Tibial nerve (tissue), 4 donors: ENCODE data around the gene RETREG2. TPM values are rescaled to one million over a fixed set of nuclear protein-coding genes. Genes with fewer than 3 reads are reported as not detected.

Experiments used
- DNase-seq, 2 donors: peaks; one replicate each; pipeline ENCODE4 v3.0.0-alpha.2; 2019; ENCODE audit warnings: low spot score in 2 of 2
- H3K27ac ChIP-seq, 4 donors: fragments of 200-600 bp; sonication (generic) in 3 of 4; one replicate each; pipeline ENCODE4 v1.5.1; 2017 to 2019; ENCODE audit warnings: mild to moderate bottlenecking in 1 of 4
- H3K27me3 ChIP-seq, 2 donors: fragments of 200-600 bp; sonication (generic) in 1 of 2; one replicate each; pipeline versions ENCODE4 v1.5.1 to v1.6.0; 2017 to 2019
- H3K36me3 ChIP-seq, 3 donors: fragments of 200-600 bp; sonication (generic); one replicate each; pipeline ENCODE4 v1.5.1; 2018 to 2019
- H3K4me1 ChIP-seq, 4 donors: fragments of 200-600 bp; sonication (generic) in 3 of 4; one replicate each; pipeline ENCODE4 v1.5.1; 2017 to 2019
- H3K4me3 ChIP-seq, 4 donors: fragments of 200-600 bp; sonication (generic) in 3 of 4; one replicate each; pipeline ENCODE4 v1.5.1; 2017 to 2019; ENCODE audit warnings: mild to moderate bottlenecking in 1 of 4, moderate library complexity in 1 of 4
- H3K9me3 ChIP-seq, 4 donors: fragments of 200-600 bp; sonication (generic) in 3 of 4; one replicate each; pipeline ENCODE4 v1.5.1; 2017 to 2019
- EP300 ChIP-seq, 2 donors: sonication (generic); formaldehyde crosslinking; IDR thresholded peaks; one replicate each; pipeline ENCODE4 v1.6.1; 2017; ENCODE audit warnings: antibody characterized with exemption in 2 of 2, mild to moderate bottlenecking in 1 of 2
- POLR2A ChIP-seq, 2 donors: fragments of 450-650 bp; IDR thresholded peaks; one replicate each; pipeline ENCODE4 v1.6.1; 2017; ENCODE audit warnings: antibody characterized with exemption in 2 of 2, mild to moderate bottlenecking in 2 of 2, moderate library complexity in 2 of 2
- WGBS, 2 donors: methylation state at CpG; one replicate each; pipeline ENCODE4 v1.1.5; 2018; 5-methylcytosine and 5-hydroxymethylcytosine counted together
- total RNA-seq, 4 donors: library from RNA; depleted of rRNA; stranded (reverse); fragments of >200 nt; gene quantifications; one replicate each; pipeline ENCODE4 v1.1.0, GENCODE V29; 2016
- TF ChIP-seq, protein P1 (sequence below), 5 experiments: fragments of 200-600 bp in 3 of 5; fragments of 450-650 bp in 2 of 5; sonication (generic) in 3 of 5; IDR thresholded peaks; one replicate each; pipeline ENCODE4 v1.5.1; 2016 to 2019; ENCODE audit warnings: antibody characterized with exemption in 5 of 5, mild to moderate bottlenecking in 3 of 5, moderate library complexity in 2 of 5

The RETREG2 gene
- total RNA-seq, 4 donors from 2014 or later: 45.8 to 59.4 (median 54.3) TPM

DNA sequence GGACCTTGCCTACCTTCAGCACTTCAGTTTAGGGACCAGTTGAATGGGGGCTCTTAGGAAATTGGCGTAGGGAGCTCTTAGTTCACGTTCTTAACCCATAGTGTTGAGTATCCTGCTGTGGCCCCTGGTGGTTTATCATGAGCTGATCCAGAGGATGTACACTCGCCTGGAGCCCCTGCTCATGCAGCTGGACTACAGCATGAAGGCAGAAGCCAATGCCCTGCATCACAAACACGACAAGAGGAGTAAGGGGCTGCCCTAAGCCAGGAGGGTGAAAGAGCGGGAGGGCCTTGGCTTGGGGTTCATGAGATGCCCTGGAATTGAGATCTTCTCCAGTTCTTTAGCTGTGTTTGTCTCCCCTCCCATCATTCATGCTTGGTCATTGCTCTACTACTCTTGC, 2.9 kb downstream of the RETREG2 start:
- no peak for TF ChIP-seq EP300 (IDR thresholded peaks at IDR 0.05)
- TF ChIP-seq, protein P1, sequence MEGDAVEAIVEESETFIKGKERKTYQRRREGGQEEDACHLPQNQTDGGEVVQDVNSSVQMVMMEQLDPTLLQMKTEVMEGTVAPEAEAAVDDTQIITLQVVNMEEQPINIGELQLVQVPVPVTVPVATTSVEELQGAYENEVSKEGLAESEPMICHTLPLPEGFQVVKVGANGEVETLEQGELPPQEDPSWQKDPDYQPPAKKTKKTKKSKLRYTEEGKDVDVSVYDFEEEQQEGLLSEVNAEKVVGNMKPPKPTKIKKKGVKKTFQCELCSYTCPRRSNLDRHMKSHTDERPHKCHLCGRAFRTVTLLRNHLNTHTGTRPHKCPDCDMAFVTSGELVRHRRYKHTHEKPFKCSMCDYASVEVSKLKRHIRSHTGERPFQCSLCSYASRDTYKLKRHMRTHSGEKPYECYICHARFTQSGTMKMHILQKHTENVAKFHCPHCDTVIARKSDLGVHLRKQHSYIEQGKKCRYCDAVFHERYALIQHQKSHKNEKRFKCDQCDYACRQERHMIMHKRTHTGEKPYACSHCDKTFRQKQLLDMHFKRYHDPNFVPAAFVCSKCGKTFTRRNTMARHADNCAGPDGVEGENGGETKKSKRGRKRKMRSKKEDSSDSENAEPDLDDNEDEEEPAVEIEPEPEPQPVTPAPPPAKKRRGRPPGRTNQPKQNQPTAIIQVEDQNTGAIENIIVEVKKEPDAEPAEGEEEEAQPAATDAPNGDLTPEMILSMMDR (IDR thresholded peaks at IDR 0.05): no peak
- TF ChIP-seq POLR2A (IDR thresholded peaks at IDR 0.05): no peak
- Histone ChIP-seq H3K4me3 (no peak overlapping the region), H3K27me3 (no peaks in the 10 kb centered on the region), H3K4me1 (peaks cover 0 to 27% (median 13%) of the 10 kb centered on the region in 4 donors), H3K27ac (no peak overlapping the region), H3K9me3 (no peaks in the 10 kb centered on the region), H3K36me3 (peaks cover 0 to 61% (median 19%) of the 10 kb centered on the region in 3 donors)
- WGBS, 2 donors: 89 to 90% methylated on average over 5 of the region's 5 CpGs
- no peak for DNase-seq

DNA sequence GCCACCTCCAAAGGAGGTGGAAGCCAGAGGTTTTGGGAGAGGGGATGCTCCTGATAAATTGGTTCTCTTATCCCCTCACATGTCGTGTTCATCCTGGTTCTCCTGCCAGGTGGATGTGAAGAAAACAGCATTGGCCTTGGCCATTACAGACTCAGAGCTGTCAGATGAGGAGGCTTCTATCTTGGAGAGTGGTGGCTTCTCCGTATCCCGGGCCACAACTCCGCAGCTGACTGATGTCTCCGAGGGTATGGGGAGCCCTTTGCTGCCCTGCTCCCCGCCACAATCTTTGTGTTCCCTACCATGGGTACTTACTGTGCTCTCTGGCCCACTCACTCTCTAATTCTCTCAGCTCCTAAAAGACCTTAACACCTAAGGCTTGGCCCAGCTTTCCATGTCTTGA, 3.5 kb downstream of the RETREG2 start:
- peaks cover 0 to 66% (median 19%) of the 10 kb centered on the region in 3 donors for H3K36me3 ChIP-seq
- TF ChIP-seq EP300 (IDR thresholded peaks at IDR 0.05): no peak
- TF ChIP-seq, protein P1 (IDR thresholded peaks at IDR 0.05): no peak
- TF ChIP-seq POLR2A (IDR thresholded peaks at IDR 0.05): no peak

DNA sequence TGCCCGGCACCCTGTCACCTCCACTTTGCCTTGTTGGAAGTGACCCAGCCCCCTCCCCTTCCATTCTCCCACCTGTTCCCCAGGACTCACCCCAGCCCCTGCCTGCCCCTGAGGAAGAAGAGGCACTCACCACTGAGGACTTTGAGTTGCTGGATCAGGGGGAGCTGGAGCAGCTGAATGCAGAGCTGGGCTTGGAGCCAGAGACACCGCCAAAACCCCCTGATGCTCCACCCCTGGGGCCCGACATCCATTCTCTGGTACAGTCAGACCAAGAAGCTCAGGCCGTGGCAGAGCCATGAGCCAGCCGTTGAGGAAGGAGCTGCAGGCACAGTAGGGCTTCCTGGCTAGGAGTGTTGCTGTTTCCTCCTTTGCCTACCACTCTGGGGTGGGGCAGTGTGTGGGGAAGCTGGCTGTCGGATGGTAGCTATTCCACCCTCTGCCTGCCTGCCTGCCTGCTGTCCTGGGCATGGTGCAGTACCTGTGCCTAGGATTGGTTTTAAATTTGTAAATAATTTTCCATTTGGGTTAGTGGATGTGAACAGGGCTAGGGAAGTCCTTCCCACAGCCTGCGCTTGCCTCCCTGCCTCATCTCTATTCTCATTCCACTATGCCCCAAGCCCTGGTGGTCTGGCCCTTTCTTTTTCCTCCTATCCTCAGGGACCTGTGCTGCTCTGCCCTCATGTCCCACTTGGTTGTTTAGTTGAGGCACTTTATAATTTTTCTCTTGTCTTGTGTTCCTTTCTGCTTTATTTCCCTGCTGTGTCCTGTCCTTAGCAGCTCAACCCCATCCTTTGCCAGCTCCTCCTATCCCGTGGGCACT, 4.5 kb downstream of the RETREG2 start:
- WGBS, 2 donors: 63 to 70% methylated on average over 7 to 8 of the region's 8 CpGs
- no peak for TF ChIP-seq EP300 (IDR thresholded peaks at IDR 0.05)
- no peak for TF ChIP-seq POLR2A (IDR thresholded peaks at IDR 0.05)
- TF ChIP-seq, protein P1 (IDR thresholded peaks at IDR 0.05): no peak
- H3K27ac ChIP-seq: no peak overlapping the region
- no peak overlapping the region for H3K4me3 ChIP-seq
- H3K4me1 ChIP-seq: peaks cover 0 to 25% (median 13%) of the 10 kb centered on the region in 4 donors
- DNase-seq: no peak
- peaks cover 0 to 66% (median 19%) of the 10 kb centered on the region in 3 donors for H3K36me3 ChIP-seq
- no peaks in the 10 kb centered on the region for H3K27me3 ChIP-seq
- no peaks in the 10 kb centered on the region for H3K9me3 ChIP-seq

More for the DNA sequence above, 3.5 kb downstream of the RETREG2 start:
- no peaks in the 10 kb centered on the region for H3K9me3 ChIP-seq
- no peak overlapping the region for H3K27ac ChIP-seq
- H3K4me3 ChIP-seq: no peak overlapping the region
- H3K27me3 ChIP-seq: no peaks in the 10 kb centered on the region
- 89 to 91% methylated on average over 6 of the region's 6 CpGs for WGBS, 2 donors
- no peak for DNase-seq
- H3K4me1 ChIP-seq: peaks cover 0 to 25% (median 13%) of the 10 kb centered on the region in 4 donors

DNA sequence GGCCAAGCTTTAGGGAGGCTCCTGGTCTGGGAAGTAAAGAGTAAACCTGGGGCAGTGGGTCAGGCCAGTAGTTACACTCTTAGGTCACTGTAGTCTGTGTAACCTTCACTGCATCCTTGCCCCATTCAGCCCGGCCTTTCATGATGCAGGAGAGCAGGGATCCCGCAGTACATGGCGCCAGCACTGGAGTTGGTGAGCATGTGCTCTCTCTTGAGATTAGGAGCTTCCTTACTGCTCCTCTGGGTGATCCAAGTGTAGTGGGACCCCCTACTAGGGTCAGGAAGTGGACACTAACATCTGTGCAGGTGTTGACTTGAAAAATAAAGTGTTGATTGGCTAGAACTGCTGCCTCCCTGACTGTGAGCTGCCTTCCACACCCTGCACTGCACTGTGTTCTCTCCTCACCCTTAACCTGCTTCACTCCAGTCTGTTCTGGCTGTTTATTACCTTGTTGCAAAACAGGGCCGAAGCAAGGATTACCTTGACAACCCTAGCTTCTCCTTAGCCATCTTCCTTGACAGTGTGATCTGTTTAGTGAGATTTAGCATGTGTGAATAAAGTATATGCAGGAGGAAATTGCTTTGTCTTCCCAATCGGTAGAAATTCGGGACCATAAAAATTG, 5.2 kb downstream of the RETREG2 start:
- H3K27me3 ChIP-seq: no peaks in the 10 kb centered on the region
- 90 to 96% methylated on average over 6 of the region's 6 CpGs for whole genome bisulfite sequencing, 2 donors
- H3K4me3 ChIP-seq: no peak overlapping the region
- DNase-seq: no peak
- H3K36me3 ChIP-seq: peaks cover 0 to 66% (median 19%) of the 10 kb centered on the region in 3 donors
- no peaks in the 10 kb centered on the region for H3K9me3 ChIP-seq
- peaks cover 0 to 25% (median 13%) of the 10 kb centered on the region in 4 donors for H3K4me1 ChIP-seq
- H3K27ac ChIP-seq: no peak overlapping the region
- TF ChIP-seq EP300 (IDR thresholded peaks at IDR 0.05): no peak
- no peak for TF ChIP-seq POLR2A (IDR thresholded peaks at IDR 0.05)
- TF ChIP-seq, protein P1 (IDR thresholded peaks at IDR 0.05): no peak

DNA sequence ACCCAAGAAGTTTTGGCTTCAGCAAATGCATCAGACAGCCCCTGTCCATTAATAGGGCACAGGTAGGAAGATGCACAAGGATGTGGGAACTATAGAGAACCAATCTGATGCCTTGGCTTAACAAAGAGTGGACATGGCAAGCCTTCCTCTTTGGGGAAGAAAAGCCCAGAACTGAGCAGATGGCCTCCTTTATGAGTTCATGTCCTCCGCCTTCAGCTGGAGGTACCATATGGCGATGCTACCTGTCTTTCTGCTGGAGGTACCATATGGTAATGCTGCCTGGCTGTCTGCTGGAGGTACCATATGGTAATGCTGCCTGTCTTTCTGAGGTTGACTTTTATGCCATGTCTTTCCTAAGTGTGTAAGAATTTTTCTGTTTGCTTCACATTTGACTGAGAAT, 6.0 kb downstream of the RETREG2 start:
- Histone ChIP-seq H3K9me3 (no peaks in the 10 kb centered on the region), H3K27me3 (no peaks in the 10 kb centered on the region), H3K4me3 (no peak overlapping the region), H3K36me3 (peaks cover 0 to 66% (median 19%) of the 10 kb centered on the region in 3 donors), H3K4me1 (peaks cover 0 to 18% (median 7%) of the 10 kb centered on the region in 4 donors), H3K27ac (no peak overlapping the region)
- 84 to 96% methylated on average over 2 of the region's 2 CpGs for WGBS, 2 donors
- TF ChIP-seq, protein P1 (IDR thresholded peaks at IDR 0.05): no peak
- TF ChIP-seq EP300 (IDR thresholded peaks at IDR 0.05): no peak
- TF ChIP-seq POLR2A (IDR thresholded peaks at IDR 0.05): no peak
- no peak for DNase-seq
